Limb (tissue), 2 donors: ENCODE measurements around the gene TRIML1.

Experiments used
- DNase-seq, 2 donors: peaks; one replicate each; pipeline ENCODE4 v3.0.0-alpha.2; 2016; ENCODE audit errors: extremely low spot score in 2 of 2

TRIML1 gene

GRCh38 chr4:188139141-188139540 lies at the start of gene TRIML1:
Gene TRIML1 (plus strand): TSS chr4:188139441. CDS start chr4:188139559, 118 bp downstream.
- no peak for DNase-seq

GRCh38 chr4:188092824-188093223 lies 46.4 kb upstream of the TRIML1 start:
- no peak for DNase-seq

- no peak for DNase-seq
These were observed 32.8 kb upstream of the TRIML1 start for GRCh38 chr4:188106454-188106853.

GRCh38 chr4:188107931-188108843 lies 31.1 kb upstream of the TRIML1 start:
- no peak for DNase-seq

- no peak for DNase-seq
These were observed 30.0 kb upstream of the TRIML1 start, which contains the start of gene TRIML2 for GRCh38 chr4:188109157-188109755. Gene TRIML2 (minus strand): TSS chr4:188109603. CDS start chr4:188105368, 4,235 bp downstream.

GRCh38 chr4:188110036-188110435 lies 29.2 kb upstream of the TRIML1 start:
- DNase-seq, result no peak

- no peak for DNase-seq
These were observed 28.3 kb upstream of the TRIML1 start for GRCh38 chr4:188110741-188111471.

- DNase-seq, result no peak
These were observed 27.3 kb upstream of the TRIML1 start for GRCh38 chr4:188111955-188112354.

- no peak for DNase-seq
These were observed 26.1 kb upstream of the TRIML1 start for GRCh38 chr4:188113156-188113555.

GRCh38 chr4:188117631-188118324 lies 21.5 kb upstream of the TRIML1 start:
- DNase-seq, result no peak

GRCh38 chr4:188121530-188121929 lies 17.7 kb upstream of the TRIML1 start:
- no peak for DNase-seq

GRCh38 chr4:188127214-188127874 lies 11.9 kb upstream of the TRIML1 start:
- DNase-seq, result no peak

GRCh38 chr4:188130355-188130754 lies 8.9 kb upstream of the TRIML1 start:
- DNase-seq, result no peak

- DNase-seq, result no peak
These were observed 7.0 kb upstream of the TRIML1 start for GRCh38 chr4:188132232-188132631.

- DNase-seq, result no peak
These were observed 1.0 kb upstream of the TRIML1 start for GRCh38 chr4:188138227-188138626.

GRCh38 chr4:188139671-188140070 lies 430 bp downstream of the TRIML1 start:
- DNase-seq, result no peak

- DNase-seq, result no peak
These were observed 4.5 kb downstream of the TRIML1 start for GRCh38 chr4:188143731-188144130.

GRCh38 chr4:188145601-188146000 lies 6.4 kb downstream of the TRIML1 start:
- no peak for DNase-seq

GRCh38 chr4:188146618-188147017 lies 7.4 kb downstream of the TRIML1 start:
- DNase-seq, result no peak

GRCh38 chr4:188147176-188147575 lies 7.9 kb downstream of the TRIML1 start:
- DNase-seq, result no peak

GRCh38 chr4:188147776-188148175 lies 8.5 kb downstream of the TRIML1 start:
- no peak for DNase-seq
